ENCODE measurements around the gene BCL2A1. TPM values are rescaled to one million over a fixed set of nuclear protein-coding genes. Genes with fewer than 3 reads are reported as not detected.
A peak's percentile ranks its signal among the peaks of the same experiment; 100 is the strongest.
"Not testable (repeated sequence)": the region's sequence is repeated elsewhere in the genome, so short reads cannot be mapped to it uniquely, and the experiment has no call there.

The BCL2A1 gene
- total RNA-seq (2014; rRNA removed; shearing (Covaris generic); ENCODE audit: low replicate concordance) = 1.4 TPM in 1 of 2 replicates, not detected in the other

DNA sequence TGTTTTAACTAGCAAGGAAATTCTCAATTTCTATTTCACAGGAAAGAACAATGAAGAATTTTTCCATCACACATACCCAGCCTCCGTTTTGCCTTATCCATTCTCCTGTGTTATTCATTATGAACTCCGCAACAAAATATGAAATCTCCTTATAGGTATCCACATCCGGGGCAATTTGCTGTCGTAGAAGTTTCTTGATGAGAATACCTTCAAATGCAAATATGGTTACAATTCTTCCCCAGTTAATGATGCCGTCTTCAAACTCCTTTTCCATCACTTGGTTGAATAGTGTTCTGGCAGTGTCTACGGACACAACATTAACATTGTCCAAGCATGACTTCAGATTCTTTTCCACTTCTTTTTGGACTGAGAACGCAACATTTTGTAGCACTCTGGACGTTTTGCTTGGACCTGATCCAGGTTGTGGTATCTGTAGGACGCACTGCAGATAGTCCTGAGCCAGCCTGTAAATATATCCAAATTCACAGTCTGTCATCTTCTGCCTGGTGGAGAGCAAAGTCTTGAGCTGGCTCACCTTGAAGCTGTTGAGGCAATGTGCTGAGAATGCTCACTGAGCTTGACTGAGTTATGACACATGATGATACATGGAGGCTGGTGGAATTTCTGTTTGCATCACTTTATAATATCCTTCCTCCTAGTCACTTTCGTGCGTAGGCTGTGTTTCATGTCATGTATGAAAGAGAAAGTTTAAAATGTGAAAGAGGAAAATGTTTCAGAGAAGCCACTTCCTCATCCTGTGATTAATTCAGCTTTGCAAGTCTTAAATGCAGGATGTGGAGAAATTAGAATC, at the start of gene BCL2A1:
BCL2A1 (minus strand) TSS at position 573 of the 811 bp plus-strand sequence; CDS start at position 496, 77 bp downstream.
- H3K9me2 ChIP-seq (replicated peaks; ENCODE audit: insufficient read depth, low read length) = no peaks in the 10 kb centered on the region
- no peak within 1 kb of the TSS for H3K27ac ChIP-seq (ENCODE audit: low read length)
- peak within 1 kb of the TSS; percentile 34; the same call in 1 of the 2 replicates for H2AFZ ChIP-seq (ENCODE audit: low read length)
- no peak within 1 kb of the TSS for H3K9ac ChIP-seq (ENCODE audit: low read length)
- H3K27me3 ChIP-seq (ENCODE audit: low read length) = no peaks in the 10 kb centered on the region; the same call in 1 of the 2 replicates
- peak within 1 kb of the TSS; percentile 39 for H3K4me2 ChIP-seq (ENCODE audit: low read depth, low read length, poor library complexity, severe bottlenecking)
- no peaks in the 10 kb centered on the region for H3K79me2 ChIP-seq (ENCODE audit: low read length)
- H3K4me1 ChIP-seq (ENCODE audit: low read length) = peaks cover 15% of the 10 kb centered on the region
- no peaks in the 10 kb centered on the region for H4K20me1 ChIP-seq (ENCODE audit: insufficient read depth, low read depth, low read length)
- H3K36me3 ChIP-seq (ENCODE audit: insufficient read depth, low read length) = no peaks in the 10 kb centered on the region
- no peaks in the 10 kb centered on the region for H3K9me3 ChIP-seq (ENCODE audit: low read length)
- peak; percentile 47 for DNase-seq
- peak within 1 kb of the TSS; percentile 28; the same call in 1 of the 2 replicates for H3K4me3 ChIP-seq (ENCODE audit: low read length)

DNA sequence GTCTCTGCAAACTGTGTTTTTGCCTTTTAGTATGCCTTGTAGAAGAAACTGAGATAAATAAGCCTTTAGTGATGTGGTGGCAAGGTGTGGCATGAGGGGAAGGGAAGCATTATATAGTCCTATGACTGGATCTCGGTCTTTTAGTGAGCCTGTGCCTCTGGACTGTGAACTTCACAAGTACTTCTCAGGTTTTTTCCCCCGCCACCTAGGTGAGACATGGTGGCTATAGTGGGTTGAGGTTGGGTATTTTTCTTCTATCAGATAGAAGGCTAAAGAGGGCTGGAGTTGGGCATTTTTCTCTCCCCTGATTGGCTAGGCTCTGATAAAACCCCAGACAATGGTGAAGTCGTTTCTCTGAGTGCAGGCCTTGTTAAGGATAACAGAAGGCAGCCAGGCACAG, 49.7 kb upstream of the BCL2A1 start:
- no peaks in the 10 kb centered on the region for H3K79me2 ChIP-seq (ENCODE audit: low read length)
- H3K36me3 ChIP-seq (ENCODE audit: insufficient read depth, low read length) = no peaks in the 10 kb centered on the region
- H3K4me3 ChIP-seq (ENCODE audit: low read length) = no peak overlapping the region
- no peaks in the 10 kb centered on the region for H3K9me2 ChIP-seq (replicated peaks; ENCODE audit: insufficient read depth, low read length)
- no peaks in the 10 kb centered on the region for H4K20me1 ChIP-seq (ENCODE audit: insufficient read depth, low read depth, low read length)
- H3K4me2 ChIP-seq (ENCODE audit: low read depth, low read length, poor library complexity, severe bottlenecking) = no peak overlapping the region
- H3K27me3 ChIP-seq (ENCODE audit: low read length) = no peaks in the 10 kb centered on the region
- H3K9ac ChIP-seq (ENCODE audit: low read length) = no peak overlapping the region
- no peak overlapping the region for H3K27ac ChIP-seq (ENCODE audit: low read length)
- H2AFZ ChIP-seq (ENCODE audit: low read length) = no peak overlapping the region
- DNase-seq = no peak
- no peaks in the 10 kb centered on the region for H3K9me3 ChIP-seq (ENCODE audit: low read length)
- peaks cover 12% of the 10 kb centered on the region for H3K4me1 ChIP-seq (ENCODE audit: low read length)

DNA sequence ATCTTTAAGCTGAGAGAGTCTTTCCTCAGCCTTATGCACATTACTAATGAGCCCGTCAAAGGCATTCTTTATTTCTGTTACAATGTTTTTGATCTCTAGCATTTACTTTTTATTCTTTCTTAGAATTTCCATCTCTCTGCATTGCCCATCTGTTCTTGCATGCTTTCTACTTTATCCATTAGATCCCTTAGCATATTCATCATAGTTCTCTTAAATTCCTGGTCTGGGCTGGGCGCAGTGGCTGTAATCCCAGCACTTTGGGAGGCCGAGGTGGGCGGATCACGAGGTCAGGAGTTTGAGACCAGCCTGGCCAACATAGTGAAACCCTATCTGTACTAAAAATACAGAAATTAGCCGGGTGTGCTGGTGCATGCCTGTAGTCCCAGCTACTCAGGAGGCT, 49.2 kb upstream of the BCL2A1 start:
- H3K4me1 ChIP-seq (ENCODE audit: low read length) = peaks cover 12% of the 10 kb centered on the region
- not testable (repeated sequence) for H3K4me2 ChIP-seq (ENCODE audit: low read depth, low read length, poor library complexity, severe bottlenecking); H3K9ac ChIP-seq (ENCODE audit: low read length); H3K27ac ChIP-seq (ENCODE audit: low read length); H4K20me1 ChIP-seq (ENCODE audit: insufficient read depth, low read depth, low read length); H3K36me3 ChIP-seq (ENCODE audit: insufficient read depth, low read length); H3K4me3 ChIP-seq (ENCODE audit: low read length); H3K9me3 ChIP-seq (ENCODE audit: low read length); H3K79me2 ChIP-seq (ENCODE audit: low read length); H3K9me2 ChIP-seq (replicated peaks; ENCODE audit: insufficient read depth, low read length); H2AFZ ChIP-seq (ENCODE audit: low read length); H3K27me3 ChIP-seq (ENCODE audit: low read length); DNase-seq

DNA sequence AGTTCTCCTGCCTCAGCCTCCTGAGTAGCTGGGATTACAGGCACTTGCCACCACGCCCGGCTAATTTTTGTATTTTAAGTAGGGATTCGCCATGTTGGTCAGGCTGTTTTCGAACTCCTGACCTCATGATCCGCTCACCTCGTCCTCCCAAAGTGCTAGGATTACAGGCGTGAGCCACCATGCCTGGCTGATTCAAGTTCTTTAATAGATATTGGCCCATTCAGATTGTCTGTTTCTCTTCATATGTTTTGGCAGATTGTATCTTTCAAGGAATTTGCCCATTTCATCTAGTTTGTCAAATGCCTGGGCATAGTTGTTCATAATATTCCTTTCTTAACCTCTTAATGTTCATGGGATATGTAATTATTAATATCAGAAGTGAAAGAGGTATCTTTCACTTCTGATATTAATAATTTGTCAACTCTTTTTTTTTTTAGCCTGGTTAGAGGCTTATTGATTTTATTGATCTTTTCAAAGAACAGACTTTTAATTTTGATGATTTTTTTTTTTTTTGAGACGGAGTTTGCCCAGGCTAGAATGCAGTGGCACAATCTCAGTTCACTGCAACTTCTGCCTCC, 48.3 kb upstream of the BCL2A1 start:
- Histone ChIP-seq H3K27ac (ENCODE audit: low read length) (no peak overlapping the region), H3K27me3 (ENCODE audit: low read length) (no peaks in the 10 kb centered on the region), H3K4me3 (ENCODE audit: low read length) (no peak overlapping the region), H3K36me3 (ENCODE audit: insufficient read depth, low read length) (no peaks in the 10 kb centered on the region), H4K20me1 (ENCODE audit: insufficient read depth, low read depth, low read length) (no peaks in the 10 kb centered on the region), H3K4me2 (ENCODE audit: low read depth, low read length, poor library complexity, severe bottlenecking) (no peak overlapping the region), H3K9ac (ENCODE audit: low read length) (no peak overlapping the region), H2AFZ (ENCODE audit: low read length) (no peak overlapping the region), H3K79me2 (ENCODE audit: low read length) (no peaks in the 10 kb centered on the region), H3K4me1 (ENCODE audit: low read length) (peaks cover 12% of the 10 kb centered on the region), H3K9me3 (ENCODE audit: low read length) (no peaks in the 10 kb centered on the region), H3K9me2 (replicated peaks; ENCODE audit: insufficient read depth, low read length) (no peaks in the 10 kb centered on the region)
- no peak for DNase-seq

DNA sequence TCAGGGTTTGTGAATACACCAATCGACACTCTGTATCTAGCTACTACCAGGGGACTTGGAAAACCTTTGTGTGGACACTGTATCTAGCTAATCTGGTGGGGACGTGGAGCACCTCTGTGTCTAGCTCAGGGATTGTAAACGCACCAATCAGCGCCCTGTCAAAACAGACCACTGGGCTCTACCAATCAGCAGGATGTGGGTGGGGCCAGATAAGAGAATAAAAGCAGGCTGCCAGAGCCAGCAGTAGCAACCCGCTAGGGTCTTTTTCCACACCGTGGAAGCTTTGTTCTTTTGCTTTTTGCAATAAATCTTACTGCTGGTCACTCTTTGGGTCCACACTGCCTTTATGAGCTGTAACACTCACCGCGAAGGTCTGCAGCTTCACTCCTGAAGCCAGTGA, 46.1 kb upstream of the BCL2A1 start:
- H3K27ac ChIP-seq (ENCODE audit: low read length); H3K9ac ChIP-seq (ENCODE audit: low read length); H3K4me3 ChIP-seq (ENCODE audit: low read length); H3K9me2 ChIP-seq (replicated peaks; ENCODE audit: insufficient read depth, low read length); H3K4me2 ChIP-seq (ENCODE audit: low read depth, low read length, poor library complexity, severe bottlenecking); H2AFZ ChIP-seq (ENCODE audit: low read length); H3K9me3 ChIP-seq (ENCODE audit: low read length); H3K36me3 ChIP-seq (ENCODE audit: insufficient read depth, low read length); DNase-seq; H3K79me2 ChIP-seq (ENCODE audit: low read length); H3K27me3 ChIP-seq (ENCODE audit: low read length); H4K20me1 ChIP-seq (ENCODE audit: insufficient read depth, low read depth, low read length): not testable (repeated sequence)
- peaks cover 13% of the 10 kb centered on the region for H3K4me1 ChIP-seq (ENCODE audit: low read length)

DNA sequence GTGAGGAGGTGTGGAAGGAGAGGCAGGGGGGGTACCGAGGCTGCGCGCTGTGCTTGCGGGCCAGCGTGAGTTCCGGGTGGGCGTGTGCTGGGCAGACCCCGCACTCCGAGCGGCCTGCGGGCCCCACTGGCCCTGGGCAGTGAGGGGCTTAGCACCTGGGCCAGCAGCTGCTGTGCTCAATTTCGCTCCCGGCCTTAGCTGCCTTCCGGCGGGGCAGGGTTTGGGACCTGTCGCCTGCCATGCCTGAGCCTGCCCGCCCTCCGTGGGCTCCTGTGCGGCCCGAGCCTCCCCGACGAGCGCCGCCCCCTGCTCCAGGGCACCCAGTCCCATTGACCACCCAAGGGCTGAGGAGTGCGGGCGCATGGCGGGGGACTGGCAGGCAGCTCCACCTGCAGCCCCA, 45.5 kb upstream of the BCL2A1 start:
- not testable (repeated sequence) for H2AFZ ChIP-seq (ENCODE audit: low read length)

DNA sequence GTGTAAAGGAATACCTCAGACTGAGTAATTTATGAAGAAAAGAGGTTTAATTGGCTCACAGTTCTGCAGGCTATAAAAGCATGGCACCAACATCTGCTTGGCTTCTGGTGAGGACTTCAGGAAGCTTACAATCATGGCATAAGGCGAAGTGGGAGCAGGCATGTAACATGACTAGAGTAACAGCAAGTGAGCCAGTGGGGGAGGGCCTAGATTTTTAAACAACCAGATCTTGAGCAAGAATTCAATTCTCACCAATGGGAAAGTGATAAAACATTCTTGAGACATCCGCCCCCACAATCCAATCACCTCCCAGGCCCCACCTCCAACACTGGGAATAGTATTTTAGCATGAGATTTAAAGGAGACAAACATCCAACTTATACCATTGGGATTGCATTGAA, 44.2 kb upstream of the BCL2A1 start:
- Histone ChIP-seq H3K36me3 (ENCODE audit: insufficient read depth, low read length) (no peaks in the 10 kb centered on the region), H3K79me2 (ENCODE audit: low read length) (no peaks in the 10 kb centered on the region), H3K27ac (ENCODE audit: low read length) (no peak overlapping the region), H3K9ac (ENCODE audit: low read length) (no peak overlapping the region), H3K27me3 (ENCODE audit: low read length) (no peaks in the 10 kb centered on the region), H4K20me1 (ENCODE audit: insufficient read depth, low read depth, low read length) (no peaks in the 10 kb centered on the region), H2AFZ (ENCODE audit: low read length) (no peak overlapping the region), H3K4me3 (ENCODE audit: low read length) (no peak overlapping the region), H3K9me2 (replicated peaks; ENCODE audit: insufficient read depth, low read length) (no peaks in the 10 kb centered on the region), H3K4me2 (ENCODE audit: low read depth, low read length, poor library complexity, severe bottlenecking) (no peak overlapping the region), H3K4me1 (ENCODE audit: low read length) (peaks cover 33% of the 10 kb centered on the region), H3K9me3 (ENCODE audit: low read length) (no peaks in the 10 kb centered on the region)
- no peak for DNase-seq

More for the DNA sequence above, 45.5 kb upstream of the BCL2A1 start:
- not testable (repeated sequence) for H3K9me3 ChIP-seq (ENCODE audit: low read length); H3K4me3 ChIP-seq (ENCODE audit: low read length); H3K9me2 ChIP-seq (replicated peaks; ENCODE audit: insufficient read depth, low read length); H3K9ac ChIP-seq (ENCODE audit: low read length); H3K79me2 ChIP-seq (ENCODE audit: low read length); H3K36me3 ChIP-seq (ENCODE audit: insufficient read depth, low read length); DNase-seq; H4K20me1 ChIP-seq (ENCODE audit: insufficient read depth, low read depth, low read length); H3K4me2 ChIP-seq (ENCODE audit: low read depth, low read length, poor library complexity, severe bottlenecking); H3K27ac ChIP-seq (ENCODE audit: low read length); H3K27me3 ChIP-seq (ENCODE audit: low read length)
- H3K4me1 ChIP-seq (ENCODE audit: low read length) = peaks cover 20% of the 10 kb centered on the region

DNA sequence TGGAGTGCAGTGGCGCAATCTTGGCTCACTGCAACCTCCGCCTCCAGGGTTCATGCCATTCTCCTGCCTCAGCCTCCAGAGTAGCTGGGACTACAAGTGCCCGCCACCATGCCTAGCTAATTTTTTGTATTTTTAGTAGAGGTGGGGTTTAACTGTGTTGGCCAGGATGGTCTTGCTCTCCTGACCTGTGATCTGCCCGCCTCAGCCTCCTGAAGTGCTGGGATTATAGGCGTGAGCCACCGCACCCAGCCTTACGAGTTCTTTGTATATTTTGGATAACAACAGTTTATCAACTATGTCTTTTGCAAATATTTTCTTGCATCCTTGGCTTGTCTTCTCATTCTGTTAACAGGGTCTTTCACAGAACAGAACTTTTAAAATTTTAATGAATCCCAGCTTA, 43.2 kb upstream of the BCL2A1 start:
- not testable (repeated sequence) for H3K9me2 ChIP-seq (replicated peaks; ENCODE audit: insufficient read depth, low read length); H3K27me3 ChIP-seq (ENCODE audit: low read length); H3K4me3 ChIP-seq (ENCODE audit: low read length); H3K27ac ChIP-seq (ENCODE audit: low read length); H4K20me1 ChIP-seq (ENCODE audit: insufficient read depth, low read depth, low read length); H3K9me3 ChIP-seq (ENCODE audit: low read length); H3K79me2 ChIP-seq (ENCODE audit: low read length); DNase-seq; H2AFZ ChIP-seq (ENCODE audit: low read length); H3K9ac ChIP-seq (ENCODE audit: low read length); H3K36me3 ChIP-seq (ENCODE audit: insufficient read depth, low read length); H3K4me2 ChIP-seq (ENCODE audit: low read depth, low read length, poor library complexity, severe bottlenecking)
- peaks cover 38% of the 10 kb centered on the region for H3K4me1 ChIP-seq (ENCODE audit: low read length)

Measured in Karpas-422 (cell line).